Chondrocyte (in vitro differentiated cells): Measurements from ENCODE around the gene DISP2. TPM values are rescaled to one million over a fixed set of nuclear protein-coding genes. Genes with fewer than 3 reads are reported as not detected.

Experiments
- DNase-seq: peaks from one replicate; pipeline ENCODE4 v3.0.0; 2021; ENCODE audit warnings: mixed read lengths, low spot score
- H3K27ac Mint-ChIP-seq: one replicate; pipeline ENCODE4 v1.8.0; 2021; ENCODE audit warnings: mild to moderate bottlenecking, moderate library complexity, mixed read lengths; ENCODE audit not compliant: unreplicated experiment
- H3K27me3 Mint-ChIP-seq: 2 replicates; pipeline ENCODE4 v1.8.0; 2021; ENCODE audit warnings: low read depth, mixed read lengths
- H3K36me3 Mint-ChIP-seq: 2 replicates; pipeline ENCODE4 v1.8.0; 2021; ENCODE audit warnings: low read depth, mixed read lengths
- H3K4me1 Mint-ChIP-seq: 2 replicates; pipeline ENCODE4 v1.8.0; 2021; ENCODE audit warnings: low read depth, mild to moderate bottlenecking, mixed read lengths
- H3K4me3 Mint-ChIP-seq: one replicate; pipeline ENCODE4 v1.8.0; 2021; ENCODE audit warnings: mild to moderate bottlenecking, moderate library complexity, mixed read lengths; ENCODE audit not compliant: unreplicated experiment
- H3K9me3 Mint-ChIP-seq: 2 replicates; pipeline ENCODE4 v1.8.0; 2021; ENCODE audit warnings: low read depth, mixed read lengths
- CTCF ChIP-seq: fragments of 200-600 bp; sonication (generic); IDR thresholded peaks from 2 replicates; pipeline ENCODE4 v1.5.0; 2021; ENCODE audit warnings: antibody characterized with exemption, mild to moderate bottlenecking, moderate library complexity
- total RNA-seq: library from RNA; stranded (reverse); gene quantifications from 3 replicates; pipeline ENCODE4 v1.2.1, GENCODE V29; 2021

The DISP2 gene
- total RNA-seq, 1 donor from 2014 or later: 1.4 TPM

- Mint-ChIP-seq H3K4me1 (peaks cover 37% of the 10 kb centered on the region), H3K4me3 (no peak overlapping the region), H3K27me3 (no peaks in the 10 kb centered on the region), H3K9me3 (no peaks in the 10 kb centered on the region), H3K27ac (no peak overlapping the region), H3K36me3 (no peaks in the 10 kb centered on the region)
- no peak for TF ChIP-seq CTCF
- no peak for DNase-seq
These were observed 22.6 kb downstream of the DISP2 start for GRCh38 chr15:40380636-40381035.

- Mint-ChIP-seq H3K9me3 (no peaks in the 10 kb centered on the region), H3K27ac (no peak overlapping the region), H3K27me3 (no peaks in the 10 kb centered on the region), H3K36me3 (peaks cover 2% of the 10 kb centered on the region), H3K4me1 (peaks cover 37% of the 10 kb centered on the region), H3K4me3 (no peak overlapping the region)
- no peak for DNase-seq
- TF ChIP-seq CTCF: no peak
These were observed 24.0 kb downstream of the DISP2 start for GRCh38 chr15:40381818-40382529.

- no peaks in the 10 kb centered on the region for H3K9me3 Mint-ChIP-seq
- peaks cover 37% of the 10 kb centered on the region for H3K4me1 Mint-ChIP-seq
- no peaks in the 10 kb centered on the region for H3K27me3 Mint-ChIP-seq
- H3K4me3 Mint-ChIP-seq: peak within 1 kb of the TSS; percentile 94
- no peak for TF ChIP-seq CTCF
- no peak for DNase-seq
- H3K36me3 Mint-ChIP-seq: peaks cover 2% of the 10 kb centered on the region
- peak within 1 kb of the TSS; percentile 88 for H3K27ac Mint-ChIP-seq
These were observed 24.8 kb downstream of the DISP2 start, which contains the start of gene KNSTRN for GRCh38 chr15:40382580-40383456. KNSTRN (plus strand) TSS chr15:40382721; CDS start chr15:40382836, 115 bp downstream.

- Mint-ChIP-seq H3K4me3 (no peak overlapping the region), H3K9me3 (no peaks in the 10 kb centered on the region), H3K4me1 (peaks cover 33% of the 10 kb centered on the region), H3K27ac (no peak overlapping the region), H3K27me3 (no peaks in the 10 kb centered on the region), H3K36me3 (peaks cover 15% of the 10 kb centered on the region)
- DNase-seq: no peak
- no peak for TF ChIP-seq CTCF
These were observed 28.5 kb downstream of the DISP2 start for GRCh38 chr15:40386480-40386879.
